ENCODE results near the gene STIM2.
A peak's percentile ranks its signal among the peaks of the same experiment; 100 is the strongest.
"Not testable (repeated sequence)": the region's sequence is repeated elsewhere in the genome, so short reads cannot be mapped to it uniquely, and the experiment has no call there.

Gene STIM2

GRCh38 chr4:26860157-26860921, at the start of gene STIM2:
Gene STIM2 (plus strand): TSS chr4:26860841.
- peak; percentile 95 to 98 for DNase-seq

- not testable (repeated sequence) for DNase-seq
Observed at GRCh38 chr4:26811571-26811970, 49.1 kb upstream of the STIM2 start.

GRCh38 chr4:26812049-26812714, 48.5 kb upstream of the STIM2 start:
- no peak for DNase-seq

GRCh38 chr4:26813698-26814097, 46.9 kb upstream of the STIM2 start:
- no peak for DNase-seq

GRCh38 chr4:26815199-26815598, 45.4 kb upstream of the STIM2 start:
- DNase-seq: no peak

- DNase-seq: no peak
Observed at GRCh38 chr4:26815706-26816105, 44.9 kb upstream of the STIM2 start.

GRCh38 chr4:26819026-26819425, 41.6 kb upstream of the STIM2 start:
- DNase-seq: no peak

- DNase-seq: no peak
Observed at GRCh38 chr4:26819478-26820095, 41.1 kb upstream of the STIM2 start.

- no peak for DNase-seq
Observed at GRCh38 chr4:26820346-26820745, 40.3 kb upstream of the STIM2 start.

- no peak for DNase-seq
Observed at GRCh38 chr4:26821031-26821430, 39.6 kb upstream of the STIM2 start.

- no peak for DNase-seq
Observed at GRCh38 chr4:26821677-26822503, 38.8 kb upstream of the STIM2 start.

GRCh38 chr4:26822546-26822945, 38.1 kb upstream of the STIM2 start:
- no peak for DNase-seq

GRCh38 chr4:26822974-26823373, 37.7 kb upstream of the STIM2 start:
- not testable (repeated sequence) for DNase-seq

- DNase-seq: no peak
Observed at GRCh38 chr4:26823583-26823982, 37.1 kb upstream of the STIM2 start.

GRCh38 chr4:26824667-26825066, 36.0 kb upstream of the STIM2 start:
- DNase-seq: no peak

- DNase-seq: no peak
Observed at GRCh38 chr4:26826721-26827120, 33.9 kb upstream of the STIM2 start.

- not testable (repeated sequence) for DNase-seq
Observed at GRCh38 chr4:26827336-26827735, 33.3 kb upstream of the STIM2 start.

- DNase-seq: no peak
Observed at GRCh38 chr4:26827798-26828197, 32.8 kb upstream of the STIM2 start.

GRCh38 chr4:26829018-26829417, 31.6 kb upstream of the STIM2 start:
- DNase-seq: no peak

GRCh38 chr4:26830033-26830432, 30.6 kb upstream of the STIM2 start:
- no peak for DNase-seq

- no peak for DNase-seq
Observed at GRCh38 chr4:26830701-26831100, 29.9 kb upstream of the STIM2 start.

GRCh38 chr4:26836539-26836938, 24.1 kb upstream of the STIM2 start:
- DNase-seq: no peak
